Measurements from ENCODE around the gene PRR13.
A peak's percentile ranks its signal among the peaks of the same experiment; 100 is the strongest.
"Not testable (repeated sequence)": the region's sequence is repeated elsewhere in the genome, so short reads cannot be mapped to it uniquely, and the experiment has no call there.

Gene PRR13

GRCh38 chr12:53439582-53439981 is 2.0 kb upstream of the PRR13 start:
- not testable (repeated sequence) for DNase-seq (ENCODE audit: low read depth)

DNA sequence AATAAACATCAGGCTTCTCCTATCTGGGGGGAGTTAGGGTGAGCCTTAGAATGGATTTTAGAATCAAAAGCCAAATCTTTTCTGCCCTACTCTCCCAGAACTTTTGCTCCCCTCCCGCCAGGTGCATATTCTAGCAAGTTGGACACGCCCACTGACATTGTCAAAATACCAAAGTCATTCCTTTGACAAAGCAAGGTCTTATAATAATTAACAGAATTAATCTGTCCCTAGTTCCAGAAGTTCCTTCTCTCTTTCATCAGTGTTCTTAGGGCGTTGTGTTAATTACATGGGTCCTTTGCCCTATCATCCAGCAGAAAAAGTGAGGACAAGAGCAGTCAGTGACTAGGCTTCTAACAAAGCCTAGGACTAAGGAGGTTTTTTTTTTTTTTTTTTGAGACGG is 2.4 kb downstream of the PRR13 start:
- no peak for DNase-seq (ENCODE audit: low read depth)

- not testable (repeated sequence) for DNase-seq (ENCODE audit: low read depth)
These were observed 3.2 kb downstream of the PRR13 start for GRCh38 chr12:53444593-53445325.

DNA sequence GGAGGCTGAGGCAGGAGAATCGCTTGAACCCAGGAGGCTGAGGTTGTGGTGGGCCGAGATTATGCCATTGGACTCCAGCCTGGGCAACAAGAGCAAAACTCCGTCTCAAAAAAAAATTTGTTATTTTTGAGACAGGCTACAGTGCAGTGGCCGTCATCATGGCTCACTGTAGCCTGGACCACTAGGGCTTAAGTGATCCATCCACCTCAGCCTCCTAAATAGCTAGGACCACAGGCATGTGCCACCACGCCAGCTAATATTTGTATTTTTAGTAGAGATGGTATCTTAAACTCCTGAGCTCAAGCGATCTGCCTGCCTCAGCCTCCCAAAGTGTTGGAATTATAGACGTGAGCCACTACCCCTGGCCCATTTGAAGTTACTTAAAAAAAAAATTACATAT is 9.4 kb downstream of the PRR13 start:
- DNase-seq (ENCODE audit: low read depth) = no peak

DNA sequence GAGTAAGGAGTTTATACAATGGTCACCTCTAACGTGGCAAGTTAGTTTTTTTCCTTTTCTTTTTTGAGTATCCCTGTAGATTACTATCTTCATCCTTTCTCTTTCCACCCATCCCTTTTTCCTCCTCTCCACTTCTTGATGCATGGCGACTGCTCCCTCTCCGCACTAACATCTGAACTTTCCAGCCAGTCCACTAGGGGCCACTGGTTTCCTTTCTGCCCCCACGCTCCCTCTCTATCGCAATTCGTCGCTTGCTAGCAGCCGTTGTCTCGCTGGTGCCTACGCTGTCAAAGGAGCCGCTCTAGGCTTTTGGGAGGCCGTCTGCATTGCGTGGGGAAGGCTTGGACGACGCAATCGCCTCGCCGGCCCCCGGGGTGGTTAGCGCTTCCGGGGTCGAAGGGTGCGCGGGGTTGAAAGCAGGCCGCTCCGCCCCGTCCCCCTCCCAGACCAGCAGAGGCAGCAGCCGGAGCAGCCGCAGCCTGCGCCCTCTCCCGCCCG is 10.2 kb downstream of the PRR13 start, which contains the start of gene PCBP2:
TSS of gene PCBP2 (plus strand) at position 442 of the 498 bp plus-strand sequence. CDS start 2,699 bp downstream, outside the sequence.
- peak; percentile 99 for DNase-seq (ENCODE audit: low read depth)

DNA sequence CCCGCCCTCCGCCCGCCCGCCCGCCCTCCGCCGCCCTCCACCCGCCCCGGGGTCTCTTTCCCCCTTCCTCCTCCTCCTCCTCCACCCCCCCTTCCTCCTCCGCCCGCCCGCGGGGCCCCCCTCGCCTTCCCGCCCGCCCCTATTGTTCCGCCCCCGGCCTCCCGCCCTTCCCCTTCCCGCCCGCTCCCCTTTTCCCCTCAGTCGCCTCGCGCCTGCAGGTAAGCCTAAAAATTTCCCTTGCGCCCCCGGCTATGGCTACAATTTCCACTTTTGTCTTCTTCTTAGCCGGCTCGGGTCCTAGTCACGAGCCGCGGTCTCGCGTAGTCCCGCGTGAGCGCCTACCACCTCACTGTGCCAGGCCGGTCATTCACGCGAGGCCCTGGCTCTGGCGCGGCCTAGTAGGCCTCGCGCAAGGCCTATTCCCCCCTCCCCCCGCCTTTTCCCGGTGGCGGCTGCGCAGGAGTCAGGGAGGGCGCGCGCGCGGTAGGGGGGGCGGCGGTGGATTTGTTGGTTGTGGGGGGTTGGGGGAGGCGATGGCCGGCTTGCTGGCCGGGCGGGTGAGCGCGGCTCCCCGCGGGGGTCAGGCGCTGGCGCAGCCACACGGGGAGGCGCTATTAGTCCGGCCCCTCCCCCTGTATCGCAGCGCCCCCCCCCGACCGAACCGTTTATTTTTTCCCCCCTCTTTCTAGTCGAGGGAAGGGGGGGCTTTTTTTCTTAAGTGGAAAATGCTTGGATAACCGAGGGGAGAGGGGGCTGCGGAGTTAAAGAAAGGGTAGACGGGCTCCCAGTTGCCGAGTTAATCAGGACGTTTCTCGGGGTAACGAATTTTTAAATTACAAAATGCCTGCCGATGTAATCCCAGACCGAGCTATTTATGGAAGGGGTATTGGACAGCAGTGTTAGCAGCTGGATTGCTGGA is 10.9 kb downstream of the PRR13 start:
- DNase-seq (ENCODE audit: low read depth) = peak; percentile 78

- no peak for DNase-seq (ENCODE audit: low read depth)
These were observed 12.6 kb downstream of the PRR13 start for GRCh38 chr12:53453953-53454640.

DNA sequence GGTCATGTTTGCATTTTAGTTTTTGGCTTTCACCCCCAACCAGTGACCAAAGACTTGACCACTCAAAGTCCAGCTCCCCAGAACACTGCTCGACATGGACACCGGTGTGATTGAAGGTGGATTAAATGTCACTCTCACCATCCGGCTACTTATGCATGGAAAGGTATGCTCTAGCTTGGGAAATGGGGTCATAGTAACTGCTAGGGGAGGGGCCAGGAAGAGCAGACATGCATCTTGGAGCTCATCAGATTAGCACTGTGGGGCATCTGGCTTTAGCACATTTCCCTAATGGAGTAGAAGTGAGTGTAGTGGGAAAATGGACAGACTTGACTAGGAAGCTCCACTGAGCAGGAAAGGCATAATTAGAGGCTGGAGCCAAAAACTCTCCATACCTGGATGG is 13.2 kb downstream of the PRR13 start:
- no peak for DNase-seq (ENCODE audit: low read depth)

GRCh38 chr12:53456654-53457366 is 15.3 kb downstream of the PRR13 start:
- DNase-seq (ENCODE audit: low read depth) = no peak

DNA sequence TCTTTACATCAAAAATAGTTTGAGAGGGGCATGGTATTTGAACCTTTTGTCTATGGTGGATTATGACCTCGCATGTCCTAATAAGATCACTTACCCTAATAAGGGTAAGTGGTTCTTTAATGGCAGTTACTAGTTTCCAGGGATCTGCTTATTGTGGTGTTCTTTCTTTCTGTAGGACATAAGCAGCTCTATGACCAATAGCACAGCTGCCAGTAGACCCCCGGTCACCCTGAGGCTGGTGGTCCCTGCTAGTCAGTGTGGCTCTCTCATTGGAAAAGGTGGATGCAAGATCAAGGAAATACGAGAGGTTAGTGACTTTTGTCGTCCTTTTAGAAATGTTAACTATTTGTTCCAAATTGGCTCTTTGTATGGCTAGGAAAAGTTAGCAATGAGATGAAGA is 17.6 kb downstream of the PRR13 start:
- DNase-seq (ENCODE audit: low read depth) = no peak

- DNase-seq (ENCODE audit: low read depth) = no peak
These were observed 19.5 kb downstream of the PRR13 start for GRCh38 chr12:53461059-53461458.

DNA sequence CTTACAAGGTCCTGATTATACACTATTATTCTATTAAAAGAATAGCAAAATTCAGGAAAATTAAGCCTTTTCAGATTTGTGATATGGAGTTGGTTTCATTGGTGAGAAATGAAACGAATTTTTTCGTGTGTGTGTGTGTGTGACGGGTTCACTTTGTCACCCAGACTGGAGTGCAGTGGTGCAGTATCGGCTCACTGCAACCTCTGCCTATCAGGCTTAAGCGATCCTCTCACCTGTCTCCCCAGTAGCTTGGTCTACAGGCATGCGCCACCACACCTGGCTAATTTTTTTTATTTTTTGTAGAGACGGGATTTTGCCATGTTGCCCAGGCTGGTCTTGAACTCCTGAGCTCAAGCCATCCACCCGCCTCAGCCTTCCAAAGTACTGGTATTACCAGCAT is 20.1 kb downstream of the PRR13 start:
- no peak for DNase-seq (ENCODE audit: low read depth)

DNA sequence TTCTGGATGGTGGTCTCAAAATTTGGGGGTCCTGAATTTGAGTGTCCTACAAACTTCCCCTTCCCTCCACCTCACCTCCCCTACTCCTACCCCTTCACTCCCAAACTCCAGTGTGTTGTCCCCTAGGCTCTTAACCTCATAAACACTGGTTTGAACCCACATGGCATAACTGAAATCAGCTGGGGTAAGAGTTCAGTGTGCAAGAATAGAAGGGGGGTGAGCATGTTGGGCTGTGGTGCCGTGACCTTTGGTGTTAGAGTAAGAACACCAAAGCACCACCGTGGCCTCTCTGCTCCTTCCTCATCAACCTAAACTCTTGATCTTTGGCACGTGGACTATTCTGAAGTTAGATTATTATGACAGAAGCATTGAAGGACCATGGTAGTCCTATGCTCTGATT is 21.4 kb downstream of the PRR13 start:
- DNase-seq (ENCODE audit: low read depth) = no peak

DNA sequence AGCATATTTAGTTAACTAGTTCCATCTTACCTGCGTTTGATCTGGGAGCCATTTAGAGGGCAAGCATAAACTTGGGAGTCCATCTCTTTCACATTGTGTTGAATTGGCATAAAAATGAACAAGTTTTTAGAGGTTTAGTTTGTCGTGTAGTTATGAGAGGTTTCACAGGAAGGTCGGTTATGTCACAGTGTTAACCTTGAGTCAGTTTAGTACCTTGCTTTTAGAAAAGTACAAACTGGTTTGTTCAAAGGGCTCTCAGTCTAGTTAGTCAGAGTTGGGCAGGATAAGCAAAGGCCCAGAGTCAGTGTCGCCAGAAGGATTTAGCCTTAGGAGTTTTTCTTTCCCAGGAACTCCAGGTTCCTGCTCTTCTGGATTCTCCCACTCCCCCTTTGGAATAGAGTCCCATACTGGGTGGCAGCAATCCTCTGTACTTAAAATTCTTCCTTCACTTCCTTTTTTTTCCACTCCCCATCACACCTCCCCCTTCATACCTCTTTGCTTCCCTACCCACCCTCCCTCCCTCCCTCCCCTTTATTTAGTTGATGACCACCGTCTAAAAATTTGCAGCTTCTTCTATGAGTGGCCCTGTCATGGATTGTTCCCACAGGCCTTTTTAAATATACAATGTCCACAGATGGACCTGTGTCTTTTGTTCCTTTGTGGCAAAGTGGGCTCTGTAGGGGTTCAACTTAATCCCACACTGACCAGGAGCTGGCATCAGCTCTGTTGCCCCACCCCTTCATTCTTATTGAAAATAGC is 22.4 kb downstream of the PRR13 start:
- no peak for DNase-seq (ENCODE audit: low read depth)

DNA sequence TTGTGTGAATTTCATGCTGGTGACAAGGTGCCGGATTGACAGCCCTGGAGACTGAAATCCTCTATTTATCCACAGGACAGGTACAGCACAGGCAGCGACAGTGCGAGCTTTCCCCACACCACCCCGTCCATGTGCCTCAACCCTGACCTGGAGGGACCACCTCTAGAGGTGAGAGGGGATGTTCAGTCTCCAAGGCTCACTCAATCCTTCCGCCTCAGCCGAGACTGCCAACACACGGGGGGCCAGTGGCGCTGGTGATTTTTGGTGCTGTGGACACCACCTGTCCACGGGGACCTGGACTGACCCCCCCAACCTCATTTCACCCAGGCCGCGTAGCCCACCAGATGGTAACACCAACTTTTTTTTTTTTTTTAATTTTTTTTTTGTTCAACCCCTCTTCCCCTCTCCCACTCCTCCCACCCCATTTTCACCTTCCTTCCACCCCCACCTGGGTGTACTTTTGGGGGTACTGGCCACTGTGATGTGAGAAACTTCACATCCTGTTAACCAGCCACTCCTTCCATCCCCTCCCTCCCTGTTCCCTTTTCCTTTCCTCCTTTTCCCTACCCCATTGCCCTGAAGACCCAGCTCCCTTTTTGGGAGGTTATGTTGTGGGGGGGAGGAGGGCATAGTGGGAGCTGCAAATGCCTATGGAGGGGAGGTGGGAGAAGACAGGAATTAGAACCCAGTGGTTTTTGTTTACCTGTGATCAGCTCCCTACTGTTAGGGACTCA is 23.3 kb downstream of the PRR13 start:
- no peak for DNase-seq (ENCODE audit: low read depth)

- no peak for DNase-seq (ENCODE audit: low read depth)
These were observed 24.1 kb downstream of the PRR13 start for GRCh38 chr12:53465679-53466078.

GRCh38 chr12:53466640-53467039 is 25.1 kb downstream of the PRR13 start:
- DNase-seq (ENCODE audit: low read depth) = no peak

DNA sequence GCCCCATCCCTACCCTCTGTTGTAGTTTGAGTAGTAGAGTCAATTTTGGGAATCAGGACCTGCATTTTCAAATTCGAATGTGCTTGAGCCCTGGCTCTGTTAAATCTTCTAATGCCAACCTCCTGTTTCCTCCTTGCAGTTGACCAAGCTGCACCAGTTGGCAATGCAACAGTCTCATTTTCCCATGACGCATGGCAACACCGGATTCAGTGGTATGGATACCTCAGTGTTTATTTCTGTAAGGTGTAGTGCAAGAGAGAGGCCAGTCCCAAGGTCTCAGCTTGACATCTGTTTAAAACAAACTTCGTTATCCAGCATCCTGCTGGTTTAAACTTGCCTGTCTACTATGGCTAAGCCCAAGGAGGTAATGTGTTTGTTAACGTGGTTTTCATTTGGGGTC is 25.5 kb downstream of the PRR13 start:
- DNase-seq (ENCODE audit: low read depth) = no peak

DNA sequence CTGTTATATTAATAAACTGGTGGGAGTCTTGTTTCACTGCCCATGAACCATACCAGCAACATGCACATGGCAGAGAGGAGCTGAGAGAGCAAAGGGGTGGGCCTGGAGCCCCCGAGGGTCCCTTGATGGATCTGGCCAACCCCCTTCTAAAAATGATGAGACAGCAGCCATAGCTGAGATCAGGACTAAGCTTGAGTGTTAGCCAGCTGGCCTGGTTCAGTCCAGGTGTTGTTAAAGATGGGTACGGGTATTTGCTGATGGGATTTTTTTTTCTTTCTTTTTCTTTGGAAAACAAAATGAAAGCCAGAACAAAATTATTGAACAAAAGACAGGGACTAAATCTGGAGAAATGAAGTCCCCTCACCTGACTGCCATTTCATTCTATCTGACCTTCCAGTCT is 26.3 kb downstream of the PRR13 start:
- no peak for DNase-seq (ENCODE audit: low read depth)

- DNase-seq (ENCODE audit: low read depth) = no peak
These were observed 26.7 kb downstream of the PRR13 start for GRCh38 chr12:53468282-53468681.
